GM19395 (cell line): ENCODE data around the gene HOXB1.

Experiments
- ATAC-seq: cut with Tn5 transposase; IDR thresholded peaks from one replicate; pipeline ENCODE4 v1.9.1; 2021; ENCODE audit warnings: mild to moderate bottlenecking, moderate library complexity; ENCODE audit not compliant: unreplicated experiment

HOXB1 gene

GRCh38 chr17:48567646-48568354 lies 37.0 kb upstream of the HOXB1 start:
- ATAC-seq: no peak

- ATAC-seq: no peak
Observed at GRCh38 chr17:48567209-48567608, 36.4 kb upstream of the HOXB1 start.

- ATAC-seq: no peak
Observed at GRCh38 chr17:48566717-48567116, 35.9 kb upstream of the HOXB1 start.

- ATAC-seq: no peak
Observed at GRCh38 chr17:48565925-48566710, 35.3 kb upstream of the HOXB1 start.

- ATAC-seq: no peak
Observed at GRCh38 chr17:48565022-48565554, 34.3 kb upstream of the HOXB1 start.

- no peak for ATAC-seq
Observed at GRCh38 chr17:48564188-48565021, 33.6 kb upstream of the HOXB1 start.

GRCh38 chr17:48563867-48564187 lies 33.0 kb upstream of the HOXB1 start:
- no peak for ATAC-seq

- ATAC-seq: no peak
Observed at GRCh38 chr17:48563385-48563838, 32.6 kb upstream of the HOXB1 start.

- no peak for ATAC-seq
Observed at GRCh38 chr17:48562934-48563333, 32.1 kb upstream of the HOXB1 start.

- ATAC-seq: peak; percentile 66
Observed at GRCh38 chr17:48561884-48562810, 31.3 kb upstream of the HOXB1 start.

GRCh38 chr17:48559840-48560817 lies 29.3 kb upstream of the HOXB1 start:
- no peak for ATAC-seq

- ATAC-seq: no peak
Observed at GRCh38 chr17:48559122-48559839, 28.5 kb upstream of the HOXB1 start.

- no peak for ATAC-seq
Observed at GRCh38 chr17:48558831-48559121, 28.0 kb upstream of the HOXB1 start.

GRCh38 chr17:48558057-48558830 lies 27.4 kb upstream of the HOXB1 start:
- no peak for ATAC-seq

- ATAC-seq: no peak
Observed at GRCh38 chr17:48556576-48557401, 26.0 kb upstream of the HOXB1 start.

- no peak for ATAC-seq
Observed at GRCh38 chr17:48556229-48556575, 25.4 kb upstream of the HOXB1 start.
